T1000 (cell line): ENCODE results near the gene PLCB4.

Experiments used
- DNase-seq: peaks from one replicate; lab custom pipeline; 2025; ENCODE audit warnings: mixed read lengths; lab: John Stamatoyannopoulos, UW

Gene PLCB4

GRCh38 chr20:9179193-9179802 is 110.4 kb downstream of the PLCB4 start:
- DNase-seq, result no peak

GRCh38 chr20:9179867-9180266 is 111.0 kb downstream of the PLCB4 start:
- no peak for DNase-seq

GRCh38 chr20:9180481-9181257 is 111.8 kb downstream of the PLCB4 start:
- no peak for DNase-seq

DNA sequence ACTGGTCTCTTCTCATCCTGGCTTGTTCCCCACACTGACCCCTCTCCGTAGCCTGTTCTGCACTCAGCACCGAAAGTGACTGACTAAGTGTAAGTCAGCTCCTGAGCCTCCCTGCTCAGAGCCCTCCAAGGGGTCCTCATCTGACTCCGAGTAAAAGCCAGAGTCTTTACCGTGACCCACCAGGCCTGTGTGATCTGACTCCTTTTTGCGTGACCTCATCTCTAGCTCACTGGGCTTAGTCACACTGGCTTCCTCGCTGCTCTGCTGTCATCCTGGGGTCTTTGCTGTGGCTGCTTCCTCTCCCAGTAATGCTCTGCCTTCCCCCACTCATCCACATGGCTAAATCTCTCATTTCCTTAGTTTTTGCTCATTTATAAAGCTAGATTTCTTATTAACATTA is 116.6 kb downstream of the PLCB4 start:
- peak; percentile 45 for DNase-seq

DNA sequence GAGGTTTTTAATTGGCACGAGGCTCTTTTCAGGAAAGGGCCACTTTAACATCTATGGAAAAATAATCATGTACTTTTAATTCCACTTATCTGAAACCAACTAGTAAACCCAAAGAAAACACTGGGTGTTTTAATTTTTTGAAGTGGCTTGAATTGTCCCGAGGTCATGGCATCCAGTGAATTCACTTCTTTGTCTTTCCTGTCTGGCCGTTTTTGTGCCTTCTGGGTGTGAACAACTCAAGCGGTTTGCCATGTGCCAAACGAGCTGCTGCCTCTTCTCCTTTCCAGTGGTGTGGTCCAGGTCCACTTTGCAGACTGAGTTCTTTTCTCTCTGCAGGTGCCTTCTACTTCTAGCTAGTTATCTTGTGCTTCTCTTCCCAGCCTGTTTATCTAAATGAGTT is 117.5 kb downstream of the PLCB4 start:
- no peak for DNase-seq

GRCh38 chr20:9195031-9195430 is 126.1 kb downstream of the PLCB4 start:
- DNase-seq, result no peak

GRCh38 chr20:9196110-9196509 is 127.2 kb downstream of the PLCB4 start:
- DNase-seq, result no peak

- DNase-seq, result no peak
Measured at GRCh38 chr20:9198460-9198859, 129.6 kb downstream of the PLCB4 start.

GRCh38 chr20:9200196-9200595 is 131.3 kb downstream of the PLCB4 start:
- no peak for DNase-seq

- DNase-seq, result peak; percentile 26
Measured at GRCh38 chr20:9200620-9201019, 131.7 kb downstream of the PLCB4 start.

GRCh38 chr20:9202420-9203080 is 133.7 kb downstream of the PLCB4 start:
- no peak for DNase-seq

DNA sequence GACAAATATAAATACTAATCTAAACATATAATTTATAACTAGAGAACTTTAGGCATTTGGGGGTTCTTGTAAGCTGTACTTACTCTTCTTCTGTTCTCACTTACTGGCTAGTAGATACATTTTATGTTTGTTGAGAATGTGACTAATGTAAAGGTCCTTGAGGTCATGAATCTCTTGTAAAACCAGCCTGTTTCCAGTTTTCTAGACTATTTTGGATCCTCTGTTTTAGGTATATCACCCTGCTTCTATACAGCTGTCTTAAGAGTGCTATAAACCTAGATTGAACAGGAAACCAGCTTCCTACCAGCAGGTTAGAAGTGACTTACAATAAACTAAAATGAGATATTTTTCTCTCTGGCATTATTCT is 134.2 kb downstream of the PLCB4 start:
- DNase-seq, result no peak

DNA sequence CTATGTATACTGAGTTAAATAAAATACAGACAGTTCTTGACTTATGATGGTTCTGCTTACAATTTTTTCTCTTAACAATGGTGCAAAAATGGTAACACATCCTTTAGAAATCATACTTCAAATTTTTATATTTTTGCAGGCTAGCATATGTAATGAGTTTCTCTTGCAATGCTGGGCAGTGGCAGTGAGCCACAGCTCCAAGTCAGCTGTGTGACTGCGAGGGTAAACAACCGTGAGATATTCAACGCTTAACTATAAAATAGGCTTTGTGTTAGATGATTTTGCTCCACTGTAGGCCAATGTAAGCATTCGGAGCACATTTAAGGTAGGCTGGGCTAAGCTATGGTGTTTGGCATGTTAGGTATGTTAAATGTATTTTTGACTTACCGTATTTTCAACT is 136.1 kb downstream of the PLCB4 start:
- no peak for DNase-seq

GRCh38 chr20:9206486-9206885 is 137.6 kb downstream of the PLCB4 start:
- no peak for DNase-seq

- DNase-seq, result no peak
Measured at GRCh38 chr20:9207253-9207652, 138.4 kb downstream of the PLCB4 start.

GRCh38 chr20:9210356-9210755 is 141.5 kb downstream of the PLCB4 start:
- no peak for DNase-seq

- no peak for DNase-seq
Measured at GRCh38 chr20:9211016-9211760, 142.3 kb downstream of the PLCB4 start.

DNA sequence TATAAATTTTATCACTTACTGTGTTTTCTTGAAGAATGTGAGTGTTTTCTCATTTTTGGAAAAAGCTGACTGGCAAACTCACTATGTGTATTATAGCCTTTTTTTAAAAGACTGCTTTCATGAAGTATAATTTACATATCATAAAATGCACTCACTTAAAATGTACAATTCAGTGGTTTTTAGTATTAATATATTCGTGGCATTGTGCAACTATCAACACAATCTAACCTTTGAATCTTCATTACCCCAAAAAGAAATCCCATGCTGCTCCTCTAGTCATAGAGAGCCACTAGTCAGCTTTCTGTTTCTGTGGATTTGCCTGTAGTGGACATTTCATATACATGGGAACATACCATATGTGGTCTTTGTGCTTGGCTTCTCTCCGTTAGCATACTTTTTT is 143.8 kb downstream of the PLCB4 start:
- no peak for DNase-seq

DNA sequence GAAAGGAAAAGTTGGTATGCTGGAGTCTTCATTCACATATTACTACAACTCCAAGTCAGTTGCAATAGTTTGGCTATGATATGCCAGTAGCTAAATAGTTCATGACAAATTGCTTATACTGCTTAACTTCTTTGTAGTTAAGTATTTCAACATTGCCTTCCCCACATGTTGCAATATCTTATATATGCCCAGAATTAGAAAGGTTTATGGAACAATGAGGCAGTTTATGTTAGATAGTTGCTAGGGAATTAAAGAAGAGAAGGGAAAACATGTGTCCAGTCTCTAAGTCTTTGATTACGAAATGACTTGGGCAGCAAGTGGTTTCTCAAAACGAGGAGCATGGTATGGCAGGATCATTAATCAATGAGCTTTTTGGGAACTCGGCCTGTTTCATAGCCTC is 145.8 kb downstream of the PLCB4 start:
- peak; percentile 24 for DNase-seq

DNA sequence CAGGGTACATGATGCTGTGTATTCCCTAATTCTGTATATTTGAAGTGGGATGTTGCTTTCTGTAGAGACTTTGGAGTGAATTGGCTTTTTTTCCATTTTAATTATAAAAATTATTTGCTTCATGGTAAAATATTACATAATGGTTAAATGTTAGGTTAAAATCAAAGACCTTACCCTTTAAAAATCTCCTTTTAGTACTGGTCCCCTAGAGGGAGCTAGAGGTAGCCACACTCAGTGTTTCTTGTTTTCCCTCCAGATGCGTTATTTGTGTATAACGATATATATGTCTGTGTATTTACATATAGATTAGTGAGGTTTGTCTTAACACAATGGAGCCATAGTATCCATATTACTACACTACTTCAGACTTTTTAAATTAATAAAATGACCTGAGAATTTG is 146.7 kb downstream of the PLCB4 start:
- DNase-seq, result no peak

GRCh38 chr20:9218531-9218961 is 149.7 kb downstream of the PLCB4 start:
- DNase-seq, result peak; percentile 6

- no peak for DNase-seq
Measured at GRCh38 chr20:9220874-9221547, 152.1 kb downstream of the PLCB4 start.
